ENCODE measurements around the gene FAM43B.

Gene FAM43B

DNA sequence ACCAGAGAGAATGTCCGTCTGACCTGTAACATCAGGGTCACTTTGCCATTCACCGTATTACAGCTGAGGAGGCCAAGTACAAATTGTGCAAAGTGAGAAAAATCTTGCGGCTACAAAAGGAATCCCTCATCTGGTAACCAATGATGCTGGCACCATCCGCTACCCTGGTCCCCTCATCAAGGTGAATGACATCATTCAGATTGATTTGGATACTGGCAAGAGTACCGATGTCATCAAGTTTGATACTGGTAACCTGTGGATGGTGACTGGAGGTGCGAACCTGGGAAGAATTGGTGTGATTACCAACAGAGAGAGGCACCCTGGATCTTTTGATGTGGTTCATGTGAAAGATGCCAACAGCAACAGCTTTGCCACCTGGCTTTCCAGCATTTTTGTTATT is 26.1 kb upstream of the FAM43B start:
- DNase-seq (ENCODE audit: insufficient read length, low spot score) (no peak), FAIRE-seq (no peak)
- TF ChIP-seq POLR2A (IDR thresholded peaks at IDR 0.05; ENCODE audit: low read depth, low read length) (no peak), POU2F2 (IDR thresholded peaks at IDR 0.05; ENCODE audit: low read depth, low read length) (no peak), SPI1 (IDR thresholded peaks at IDR 0.05; ENCODE audit: low read depth, low read length) (no peak), TAF1 (IDR thresholded peaks at IDR 0.05; ENCODE audit: low read depth, low read length) (no peak), POLR2AphosphoS5 (IDR thresholded peaks at IDR 0.05; ENCODE audit: low read depth, low read length) (no peak), PAX5 (IDR thresholded peaks at IDR 0.05; ENCODE audit: insufficient read depth, low read length, severe bottlenecking) (no peak)

DNA sequence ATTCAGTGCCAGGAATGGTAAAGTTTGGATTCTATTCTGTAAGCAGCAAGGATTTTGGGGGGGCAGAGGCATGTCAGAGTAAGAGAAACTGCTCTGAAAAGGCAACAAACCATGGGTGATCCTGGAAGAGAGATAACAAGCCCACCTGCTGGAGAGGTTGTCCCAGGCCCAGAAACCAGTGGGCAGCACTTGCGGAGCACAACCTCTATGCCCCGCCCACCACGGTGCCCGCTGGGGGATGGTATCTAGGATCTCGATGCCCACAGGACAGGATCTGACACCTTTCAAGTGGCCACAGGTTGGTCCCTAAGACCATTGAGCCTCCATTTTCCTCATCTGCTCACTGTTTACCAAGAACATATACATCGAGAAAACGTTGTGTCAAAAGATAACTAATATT is 24.2 kb upstream of the FAM43B start:
- no peak for TF ChIP-seq TAF1 (IDR thresholded peaks at IDR 0.05; ENCODE audit: low read depth, low read length)
- FAIRE-seq = no peak

GRCh38 chr1:20530306-20530705 is 22.1 kb upstream of the FAM43B start:
- TF ChIP-seq PAX5 (IDR thresholded peaks at IDR 0.05; ENCODE audit: insufficient read depth, low read length, severe bottlenecking) (no peak), TAF1 (IDR thresholded peaks at IDR 0.05; ENCODE audit: low read depth, low read length) (no peak), POU2F2 (IDR thresholded peaks at IDR 0.05; ENCODE audit: low read depth, low read length) (no peak), POLR2AphosphoS5 (IDR thresholded peaks at IDR 0.05; ENCODE audit: low read depth, low read length) (no peak), POLR2A (IDR thresholded peaks at IDR 0.05; ENCODE audit: low read depth, low read length) (no peak), SPI1 (IDR thresholded peaks at IDR 0.05; ENCODE audit: low read depth, low read length) (no peak)
- DNase-seq (ENCODE audit: insufficient read length, low spot score) = no peak
- no peak for FAIRE-seq

More for the DNA sequence above, 24.2 kb upstream of the FAM43B start:
- DNase-seq (ENCODE audit: insufficient read length, low spot score) = no peak

DNA sequence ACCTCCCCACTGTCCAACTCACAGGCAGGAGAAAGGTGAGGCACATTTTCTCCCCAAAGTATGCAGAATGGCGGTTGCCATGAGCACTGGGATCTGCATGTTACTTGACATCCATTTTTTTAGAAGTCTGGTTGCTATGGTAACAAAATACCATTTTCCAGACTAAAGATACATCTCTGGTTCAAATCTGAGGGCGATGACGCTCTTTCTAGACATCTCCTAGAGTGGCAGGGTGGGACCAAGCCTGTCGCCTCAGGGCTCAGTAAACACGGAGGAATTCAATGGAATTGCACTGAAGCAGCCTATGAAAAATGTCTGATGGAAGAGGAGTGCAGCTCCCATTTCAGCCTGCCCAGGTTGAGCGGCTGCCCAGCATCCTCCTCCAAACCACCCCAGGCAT is 21.5 kb upstream of the FAM43B start:
- TF ChIP-seq PAX5 (IDR thresholded peaks at IDR 0.05; ENCODE audit: insufficient read depth, low read length, severe bottlenecking) = no peak
- FAIRE-seq (no peak), DNase-seq (ENCODE audit: insufficient read length, low spot score) (no peak)

- no peak for FAIRE-seq
- TF ChIP-seq POU2F2 (IDR thresholded peaks at IDR 0.05; ENCODE audit: low read depth, low read length) = no peak
- no peak for TF ChIP-seq TAF1 (IDR thresholded peaks at IDR 0.05; ENCODE audit: low read depth, low read length)
- TF ChIP-seq SPI1 (IDR thresholded peaks at IDR 0.05; ENCODE audit: low read depth, low read length) = no peak
- no peak for TF ChIP-seq PAX5 (IDR thresholded peaks at IDR 0.05; ENCODE audit: insufficient read depth, low read length, severe bottlenecking)
- TF ChIP-seq POLR2AphosphoS5 (IDR thresholded peaks at IDR 0.05; ENCODE audit: low read depth, low read length) = no peak
- no peak for TF ChIP-seq POLR2A (IDR thresholded peaks at IDR 0.05; ENCODE audit: low read depth, low read length)
Measured at GRCh38 chr1:20533635-20534034, 18.7 kb upstream of the FAM43B start.

DNA sequence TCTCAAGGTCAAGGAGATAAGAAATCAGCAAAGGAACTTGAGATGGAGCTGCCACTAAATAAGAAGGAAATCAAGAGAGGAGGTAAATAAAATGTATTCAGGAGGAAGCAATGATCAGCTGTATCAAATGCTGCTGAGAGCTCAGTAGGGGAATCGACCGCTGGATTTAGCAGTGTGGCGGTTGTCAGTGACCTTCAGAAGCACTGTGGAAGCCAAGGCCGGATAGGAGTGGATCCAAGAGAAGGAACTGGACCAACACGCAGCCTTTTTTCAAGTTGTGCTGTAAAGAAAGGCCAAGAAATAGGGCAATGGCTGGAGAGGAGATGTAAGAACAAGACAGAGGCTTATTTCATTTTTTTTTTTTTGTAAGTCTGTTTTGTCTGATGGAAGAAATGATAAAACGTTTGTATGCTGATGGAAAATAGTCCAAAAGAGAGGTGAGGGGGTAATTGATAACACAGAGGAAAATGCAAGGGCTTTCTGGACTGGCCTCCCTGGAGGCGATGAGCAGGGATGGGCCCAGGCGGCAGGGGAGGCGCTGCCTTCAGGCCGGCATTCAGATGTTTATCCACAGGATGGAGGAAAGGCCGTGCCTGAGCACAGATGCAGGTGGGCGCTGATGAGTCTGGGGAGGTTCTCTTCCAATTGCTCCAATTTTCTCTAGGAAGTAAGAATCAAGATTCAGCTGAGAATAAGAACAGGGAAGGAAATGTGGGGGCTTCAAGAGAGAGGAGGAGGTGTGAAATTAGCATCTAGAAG is 17.5 kb upstream of the FAM43B start:
- FAIRE-seq = no peak
- TF ChIP-seq PAX5 (IDR thresholded peaks at IDR 0.05; ENCODE audit: insufficient read depth, low read length, severe bottlenecking) (no peak), SPI1 (IDR thresholded peaks at IDR 0.05; ENCODE audit: low read depth, low read length) (no peak), POLR2A (IDR thresholded peaks at IDR 0.05; ENCODE audit: low read depth, low read length) (no peak), POU2F2 (IDR thresholded peaks at IDR 0.05; ENCODE audit: low read depth, low read length) (no peak), TAF1 (IDR thresholded peaks at IDR 0.05; ENCODE audit: low read depth, low read length) (no peak), POLR2AphosphoS5 (IDR thresholded peaks at IDR 0.05; ENCODE audit: low read depth, low read length) (no peak)
- no peak for DNase-seq (ENCODE audit: insufficient read length, low spot score)

More at GRCh38 chr1:20533635-20534034, 18.7 kb upstream of the FAM43B start:
- no peak for DNase-seq (ENCODE audit: insufficient read length, low spot score)

GRCh38 chr1:20538227-20538626 is 14.1 kb upstream of the FAM43B start:
- DNase-seq (ENCODE audit: insufficient read length, low spot score) = no peak
- no peak for TF ChIP-seq SPI1 (IDR thresholded peaks at IDR 0.05; ENCODE audit: low read depth, low read length)
- no peak for TF ChIP-seq PAX5 (IDR thresholded peaks at IDR 0.05; ENCODE audit: insufficient read depth, low read length, severe bottlenecking)
- no peak for TF ChIP-seq POLR2A (IDR thresholded peaks at IDR 0.05; ENCODE audit: low read depth, low read length)
- TF ChIP-seq TAF1 (IDR thresholded peaks at IDR 0.05; ENCODE audit: low read depth, low read length) = no peak
- no peak for TF ChIP-seq POU2F2 (IDR thresholded peaks at IDR 0.05; ENCODE audit: low read depth, low read length)
- TF ChIP-seq POLR2AphosphoS5 (IDR thresholded peaks at IDR 0.05; ENCODE audit: low read depth, low read length) = no peak
- FAIRE-seq = no peak

DNA sequence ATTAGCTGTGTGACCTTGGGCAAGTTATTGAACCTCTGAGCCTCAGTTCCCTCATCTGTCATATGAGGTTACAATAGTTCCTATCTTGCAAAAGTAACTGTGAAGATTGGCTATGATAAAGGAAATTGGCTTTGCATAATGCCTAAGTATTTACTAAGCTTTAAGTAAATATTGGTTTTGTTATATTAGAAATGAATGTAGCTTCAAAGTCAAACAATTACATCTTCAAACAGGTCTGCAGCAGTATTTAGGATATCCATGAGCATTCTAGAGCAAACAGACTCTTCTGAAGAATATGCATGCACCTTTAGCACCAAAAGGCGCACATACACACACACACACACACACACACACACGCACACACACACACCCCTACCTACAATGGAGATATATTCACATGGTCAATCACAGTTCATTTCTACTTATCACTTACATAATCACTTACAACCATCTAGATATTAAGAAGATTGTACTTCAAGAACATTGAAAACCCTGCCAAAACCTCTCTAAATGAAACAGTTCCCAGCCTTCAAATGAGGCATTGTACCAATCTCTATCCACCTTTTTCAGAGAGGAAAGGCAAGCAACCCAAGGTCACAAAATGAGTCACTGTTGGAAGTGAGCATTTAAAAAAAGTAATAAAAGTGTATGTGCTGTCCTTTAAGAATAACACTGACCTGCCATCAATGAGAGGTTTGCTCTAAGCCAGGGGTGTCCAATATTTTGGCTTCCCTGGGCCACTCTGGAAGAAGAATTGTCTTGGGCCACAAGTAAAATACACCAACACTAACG is 13.4 kb upstream of the FAM43B start:
- TF ChIP-seq POLR2AphosphoS5 (IDR thresholded peaks at IDR 0.05; ENCODE audit: low read depth, low read length) = no peak
- no peak for TF ChIP-seq TAF1 (IDR thresholded peaks at IDR 0.05; ENCODE audit: low read depth, low read length)
- no peak for TF ChIP-seq SPI1 (IDR thresholded peaks at IDR 0.05; ENCODE audit: low read depth, low read length)
- no peak for TF ChIP-seq POU2F2 (IDR thresholded peaks at IDR 0.05; ENCODE audit: low read depth, low read length)
- no peak for TF ChIP-seq PAX5 (IDR thresholded peaks at IDR 0.05; ENCODE audit: insufficient read depth, low read length, severe bottlenecking)
- TF ChIP-seq POLR2A (IDR thresholded peaks at IDR 0.05; ENCODE audit: low read depth, low read length) = no peak
- no peak for DNase-seq (ENCODE audit: insufficient read length, low spot score)
- no peak for FAIRE-seq

DNA sequence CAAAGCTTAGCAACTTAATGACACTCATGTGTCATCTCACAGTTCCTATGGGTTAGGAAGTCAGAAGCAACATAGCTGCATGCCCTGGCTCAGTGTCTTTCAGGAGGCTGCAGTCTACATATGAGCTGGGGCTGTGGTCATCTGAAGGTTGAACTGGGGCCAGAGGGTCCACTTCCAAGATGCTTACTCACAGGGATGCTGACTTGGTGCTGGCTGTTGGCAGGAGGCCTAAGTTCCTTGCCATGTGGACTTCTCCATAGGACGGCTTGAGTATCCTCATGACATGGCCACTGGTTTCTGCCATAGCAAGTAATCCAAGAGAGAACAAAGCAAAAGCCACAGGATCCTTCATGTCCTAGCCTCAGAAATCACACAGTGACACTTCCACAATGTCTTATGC is 12.1 kb upstream of the FAM43B start:
- DNase-seq (ENCODE audit: insufficient read length, low spot score) (no peak), FAIRE-seq (no peak)
- TF ChIP-seq POU2F2 (IDR thresholded peaks at IDR 0.05; ENCODE audit: low read depth, low read length) = no peak
- TF ChIP-seq POLR2A (IDR thresholded peaks at IDR 0.05; ENCODE audit: low read depth, low read length) = no peak
- no peak for TF ChIP-seq TAF1 (IDR thresholded peaks at IDR 0.05; ENCODE audit: low read depth, low read length)
- no peak for TF ChIP-seq SPI1 (IDR thresholded peaks at IDR 0.05; ENCODE audit: low read depth, low read length)
- no peak for TF ChIP-seq PAX5 (IDR thresholded peaks at IDR 0.05; ENCODE audit: insufficient read depth, low read length, severe bottlenecking)
- TF ChIP-seq POLR2AphosphoS5 (IDR thresholded peaks at IDR 0.05; ENCODE audit: low read depth, low read length) = no peak

GRCh38 chr1:20546637-20547036 is 5.7 kb upstream of the FAM43B start:
- TF ChIP-seq POLR2A (IDR thresholded peaks at IDR 0.05; ENCODE audit: low read depth, low read length) (no peak), TAF1 (IDR thresholded peaks at IDR 0.05; ENCODE audit: low read depth, low read length) (no peak), PAX5 (IDR thresholded peaks at IDR 0.05; ENCODE audit: insufficient read depth, low read length, severe bottlenecking) (no peak), POU2F2 (IDR thresholded peaks at IDR 0.05; ENCODE audit: low read depth, low read length) (no peak), SPI1 (IDR thresholded peaks at IDR 0.05; ENCODE audit: low read depth, low read length) (no peak), POLR2AphosphoS5 (IDR thresholded peaks at IDR 0.05; ENCODE audit: low read depth, low read length) (no peak)
- FAIRE-seq = no peak

More at GRCh38 chr1:20546637-20547036, 5.7 kb upstream of the FAM43B start:
- DNase-seq (ENCODE audit: insufficient read length, low spot score) = no peak
